Hematopoietic multipotent progenitor cell (in vitro differentiated cells): ENCODE measurements around the gene NHEJ1. TPM values are rescaled to one million over a fixed set of nuclear protein-coding genes. Genes with fewer than 3 reads are reported as not detected.

Source experiments
- DNase-seq, 3 donors: peaks; one replicate each; pipeline ENCODE4 v3.0.0-alpha.2; 2011 to 2015; ENCODE audit warnings: low read depth in 2 of 3, low spot score in 2 of 3
- total RNA-seq: library from RNA; depleted of rRNA; stranded (reverse); fragments of >200 nt; gene quantifications from one replicate; pipeline ENCODE4 v1.2.3, GENCODE V29; 2012

NHEJ1 gene
- total RNA-seq, 1 donor: 27.2 TPM

DNA sequence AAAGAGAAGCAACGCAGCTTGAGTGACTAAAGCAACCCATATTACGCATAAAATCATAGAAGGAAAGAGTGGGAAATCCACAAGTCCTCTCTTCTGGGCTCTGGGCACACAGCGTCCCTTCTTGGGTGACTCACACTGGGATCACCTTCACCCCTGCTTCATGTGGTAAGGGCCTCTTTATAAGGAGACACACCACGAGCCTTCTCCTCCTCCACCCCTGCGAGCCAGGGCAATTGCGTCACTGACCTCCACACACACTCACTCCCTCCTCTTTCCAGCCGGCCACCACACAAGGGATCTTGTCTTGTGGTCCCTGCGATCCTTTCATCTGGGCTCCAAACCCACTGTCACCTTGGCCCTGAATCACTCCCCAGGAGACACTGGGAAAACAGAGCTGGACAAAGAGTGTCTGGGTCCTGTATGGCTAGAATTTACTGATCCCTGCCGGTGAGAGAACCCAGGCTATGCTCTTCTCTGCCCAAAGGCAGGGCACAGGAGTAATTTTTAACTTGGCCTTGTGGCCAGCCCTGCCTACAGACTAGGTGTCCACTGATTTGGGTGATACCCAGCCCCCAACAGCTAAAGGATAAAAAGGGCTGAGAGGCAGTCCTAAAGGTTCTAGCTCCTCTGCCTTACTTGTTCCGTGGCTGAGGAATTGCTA lies 35.3 kb downstream of the NHEJ1 start:
- DNase-seq: no peak

DNA sequence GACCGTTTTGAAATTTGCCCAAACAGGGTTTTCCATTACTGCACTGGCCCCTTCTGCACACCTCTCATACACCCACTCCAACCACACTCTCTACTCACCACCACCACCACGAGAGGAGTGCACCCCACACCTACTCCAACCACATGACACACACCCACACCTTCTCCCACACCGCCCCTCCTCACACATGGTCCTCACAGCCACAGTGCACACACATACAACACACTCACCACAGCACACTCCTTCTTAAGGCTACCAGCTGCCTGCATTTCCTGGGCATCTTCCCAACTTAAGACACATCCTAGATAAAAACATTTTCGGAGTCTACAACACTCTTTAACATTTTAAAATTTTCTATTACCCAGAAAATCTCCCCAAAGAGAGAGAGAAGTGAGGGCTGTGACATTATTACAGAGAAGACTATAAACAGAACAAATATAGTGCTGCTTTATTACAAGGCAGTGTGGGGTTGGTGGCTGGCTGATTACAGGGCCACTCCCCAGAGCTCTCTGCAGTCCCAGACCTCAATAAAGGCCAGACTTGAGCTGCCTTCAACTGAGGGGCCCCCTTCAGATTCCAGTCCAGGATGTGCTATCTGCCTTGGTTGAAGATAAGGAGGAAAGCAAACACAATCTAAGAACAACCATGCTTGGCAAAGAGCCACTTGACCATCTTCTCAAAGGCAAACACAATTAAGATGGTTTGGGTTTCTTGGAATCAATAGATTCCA lies 36.1 kb downstream of the NHEJ1 start:
- DNase-seq: no peak

GRCh38 chr2:219123356-219124135 lies 37.1 kb downstream of the NHEJ1 start:
- DNase-seq: no peak

DNA sequence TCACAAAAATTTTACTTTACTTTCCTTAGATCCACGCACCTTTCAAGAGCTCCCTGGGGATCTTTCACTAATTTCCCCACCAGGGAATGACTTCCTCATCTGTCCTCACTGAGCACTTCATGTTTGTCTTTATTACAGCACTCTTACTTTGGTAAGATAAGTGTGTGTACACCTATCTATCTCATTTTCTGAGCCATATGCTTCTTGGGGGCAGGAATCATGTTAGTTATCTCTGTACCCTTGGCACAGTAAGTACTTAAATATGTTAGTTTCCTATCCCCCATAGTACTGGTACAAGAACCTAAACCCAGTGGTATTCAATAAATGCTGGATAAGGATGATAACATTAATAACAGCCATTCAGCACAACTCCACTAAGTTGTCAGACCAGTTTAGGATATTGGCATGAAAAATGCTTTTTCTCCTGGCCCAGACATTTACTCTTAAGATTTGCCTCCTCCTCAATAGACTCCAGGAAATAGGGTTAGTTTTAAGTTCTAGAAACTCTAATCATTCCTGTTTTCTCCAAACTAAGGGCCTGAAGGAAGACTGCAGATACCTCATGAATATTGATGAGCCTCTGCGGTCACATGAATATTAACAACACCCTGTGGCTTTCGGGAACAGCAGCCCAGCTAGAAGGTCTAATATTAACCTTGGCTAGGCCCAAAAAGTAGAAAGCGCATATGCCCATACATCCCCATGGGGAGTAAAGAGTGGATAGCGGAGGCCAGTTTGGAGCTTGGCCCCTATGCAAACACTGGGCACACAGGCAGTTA lies 38.2 kb downstream of the NHEJ1 start:
- no peak for DNase-seq

GRCh38 chr2:219120082-219120481 lies 40.5 kb downstream of the NHEJ1 start:
- DNase-seq: no peak

DNA sequence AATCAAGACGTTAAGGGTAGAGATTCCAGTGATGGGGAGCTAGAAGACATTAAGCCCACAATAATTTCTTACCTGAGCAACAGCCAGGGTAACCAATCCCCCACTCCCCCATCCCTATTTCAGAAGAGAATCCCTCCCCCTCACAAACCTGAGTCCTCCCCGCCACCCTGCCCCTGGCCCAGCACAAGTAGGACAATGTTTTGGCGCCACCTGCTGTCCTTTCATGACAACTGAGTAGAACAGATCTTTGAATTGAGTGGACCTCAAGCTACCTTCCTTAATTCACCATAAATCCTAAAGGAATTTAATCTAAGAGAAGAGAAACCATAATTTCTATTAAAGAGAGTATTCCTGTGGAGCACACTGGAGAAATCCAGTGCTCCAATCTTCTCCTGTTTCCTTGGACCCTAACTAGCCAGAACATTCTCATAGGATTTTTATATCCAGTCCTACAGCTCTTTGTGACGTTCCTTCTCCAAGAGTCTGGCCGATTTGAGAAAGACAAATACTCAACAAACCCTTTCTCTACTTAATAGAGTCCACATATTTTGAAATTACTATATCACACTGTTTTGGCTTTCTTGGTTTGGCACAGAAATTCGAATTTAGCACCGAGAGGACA lies 41.1 kb downstream of the NHEJ1 start:
- peak; percentile 7 to 64 (median 49) for DNase-seq

DNA sequence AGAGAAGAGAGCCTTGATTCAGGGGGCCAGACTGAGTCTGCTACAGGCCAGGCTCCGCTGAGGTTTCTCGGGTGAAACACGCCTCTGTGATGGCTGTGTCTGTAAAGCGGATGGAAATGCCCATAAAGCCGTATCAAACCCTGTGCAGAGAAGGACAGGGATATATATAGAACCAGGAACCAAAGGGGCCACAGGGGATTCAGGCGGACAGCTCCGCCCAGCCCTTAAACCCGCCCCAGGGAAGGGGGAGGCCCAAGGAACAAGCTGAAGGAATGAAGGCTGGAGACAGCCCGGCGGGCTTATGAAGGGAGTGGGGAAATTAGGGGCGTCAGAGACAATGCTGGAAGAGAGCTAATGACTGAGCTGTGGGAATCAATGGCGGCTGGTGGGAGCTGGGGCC lies 42.1 kb downstream of the NHEJ1 start:
- DNase-seq: no peak

GRCh38 chr2:219116776-219117646 lies 43.6 kb downstream of the NHEJ1 start:
- no peak for DNase-seq

DNA sequence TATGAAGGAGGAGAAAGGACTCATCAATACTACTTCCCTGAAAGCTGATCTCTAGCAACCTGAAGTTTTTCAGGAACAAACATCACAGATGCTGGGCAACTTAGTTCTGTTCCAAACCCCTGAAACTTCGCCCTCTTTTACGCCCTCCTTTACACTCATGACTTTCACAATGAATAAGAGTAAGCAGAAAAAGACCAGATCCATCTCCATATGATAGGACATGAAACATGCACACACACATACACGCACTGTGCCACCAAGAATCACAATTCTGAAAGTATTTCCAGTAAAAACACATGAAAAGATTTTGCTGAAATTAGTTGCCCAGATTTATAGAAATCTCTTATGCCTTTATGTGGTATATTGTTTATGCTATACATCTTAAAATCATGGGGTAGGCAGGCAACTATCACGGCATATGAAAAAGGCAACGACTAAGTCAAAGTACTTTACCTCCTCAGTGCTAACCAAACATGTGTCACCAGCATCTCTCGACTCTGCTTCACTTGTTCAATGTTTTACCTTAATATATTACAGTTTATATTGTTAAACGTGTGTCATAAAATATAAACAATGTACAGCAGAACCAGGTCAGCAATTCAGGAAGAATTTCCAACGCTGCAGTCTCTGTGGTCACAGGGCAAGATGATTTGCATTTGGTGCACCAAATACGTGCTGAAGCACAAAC lies 47.8 kb downstream of the NHEJ1 start:
- DNase-seq: no peak

DNA sequence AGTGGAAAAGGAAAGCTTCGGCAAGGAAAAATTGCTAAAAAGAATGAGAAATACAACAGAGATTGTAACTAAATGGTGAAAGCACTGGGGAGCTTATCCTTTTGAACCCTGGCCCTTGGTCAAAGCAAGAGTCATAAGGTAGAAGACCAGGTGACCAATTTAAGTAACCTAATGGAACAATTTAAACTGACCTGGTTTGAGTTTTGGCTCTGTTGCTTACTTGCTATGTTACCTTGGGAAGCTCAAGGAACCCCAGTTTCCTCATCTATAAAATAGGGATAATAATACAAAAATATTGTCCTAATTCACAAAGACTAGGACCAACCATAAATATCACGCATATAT lies 48.6 kb downstream of the NHEJ1 start:
- no peak for DNase-seq

- DNase-seq: no peak
These were observed 49.1 kb downstream of the NHEJ1 start for GRCh38 chr2:219111375-219112061.

- peak in 2 of 3 donors; percentile 41 to 64 for DNase-seq
These were observed 51.1 kb downstream of the NHEJ1 start for GRCh38 chr2:219109471-219109870.

GRCh38 chr2:219107758-219108157 lies 52.9 kb downstream of the NHEJ1 start:
- DNase-seq: no peak

DNA sequence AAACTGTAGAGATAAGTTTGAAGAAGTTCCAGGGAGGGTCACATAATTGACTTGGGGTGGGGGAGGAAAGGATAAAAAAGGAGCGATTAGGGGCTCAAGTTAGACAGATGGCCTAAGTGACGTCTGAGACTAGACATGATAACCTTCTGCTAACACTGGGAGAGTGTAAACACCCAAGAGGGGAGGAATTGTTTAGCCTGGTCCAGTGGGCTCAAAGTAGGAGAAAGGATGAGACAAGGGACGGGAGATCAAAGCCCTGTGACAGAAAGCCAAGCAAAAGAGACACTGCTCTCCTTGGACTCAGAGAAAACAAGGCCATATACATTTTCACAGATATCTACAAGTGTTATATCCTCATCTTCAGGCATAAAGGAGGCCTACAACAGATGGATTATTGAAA lies 54.4 kb downstream of the NHEJ1 start:
- DNase-seq: no peak

GRCh38 chr2:219104107-219105035 lies 56.2 kb downstream of the NHEJ1 start:
- DNase-seq: peak in 2 of 3 donors; percentile 36 to 52

DNA sequence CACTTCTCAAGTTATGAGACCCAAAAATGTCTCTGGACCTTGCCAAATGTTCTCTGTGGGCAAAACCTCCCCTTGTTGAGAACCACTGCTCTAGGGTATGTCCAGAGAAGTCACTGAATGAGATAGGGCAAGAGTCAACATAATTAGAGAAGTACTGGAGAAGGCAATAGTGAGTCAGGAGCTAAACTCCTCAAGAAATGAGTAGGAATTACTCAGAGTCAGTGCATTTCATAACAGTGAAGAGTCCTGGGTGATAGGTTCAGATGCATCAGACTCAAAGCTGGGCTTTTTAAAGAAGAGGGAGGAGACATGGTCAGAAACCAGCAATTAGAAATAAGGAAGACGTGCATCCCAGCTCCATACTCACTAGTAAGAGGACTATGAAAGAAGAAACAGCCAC lies 61.3 kb downstream of the NHEJ1 start:
- no peak for DNase-seq

- no peak for DNase-seq
These were observed 65.1 kb downstream of the NHEJ1 start for GRCh38 chr2:219095406-219095935.
